Neural cell (in vitro differentiated cells): Measurements from ENCODE around the gene NADK2. TPM values are rescaled to one million over a fixed set of nuclear protein-coding genes. Genes with fewer than 3 reads are reported as not detected.

Source experiments
- H2AFZ ChIP-seq: fragments of 200-600, 300-800 bp; sonication (generic), shearing (Covaris generic); 2 replicates; pipeline ENCODE4 v1.6.0; 2014; ENCODE audit warnings: low read depth, mild to moderate bottlenecking, antibody characterized with exemption, low read length, moderate library complexity
- H3F3A ChIP-seq: fragments of 200-600 bp; shearing (Covaris generic); 2 replicates; pipeline ENCODE4 v1.6.1; 2016; ENCODE audit warnings: mild to moderate bottlenecking, moderate library complexity, mixed read lengths, antibody characterized with exemption, low read length; ENCODE audit not compliant: insufficient read depth, poor library complexity, severe bottlenecking
- H3K27ac ChIP-seq: fragments of 200-600, 300-800 bp; sonication (generic), shearing (Covaris generic); 2 replicates; pipeline ENCODE4 v1.5.1; 2014; ENCODE audit warnings: mild to moderate bottlenecking, low read length, moderate library complexity
- H3K27me3 ChIP-seq: fragments of 300-800, 200-600 bp; sonication (generic), shearing (Covaris generic); 2 replicates; pipeline ENCODE4 v1.6.0; 2014; ENCODE audit warnings: mild to moderate bottlenecking, low read depth, low read length, moderate library complexity; ENCODE audit not compliant: insufficient read depth
- H3K36me3 ChIP-seq: fragments of 300-800, 200-600 bp; sonication (generic), shearing (Covaris generic); 2 replicates; pipeline ENCODE4 v1.5.1; 2014; ENCODE audit warnings: mild to moderate bottlenecking, antibody characterized with exemption, low read length, moderate library complexity; ENCODE audit not compliant: insufficient read depth
- H3K4me2 ChIP-seq: fragments of 300-800, 200-600 bp; sonication (generic), shearing (Covaris generic); 2 replicates; pipeline ENCODE4 v1.6.0; 2014; ENCODE audit warnings: mild to moderate bottlenecking, low read length
- H3K4me3 ChIP-seq: fragments of 300-800, 200-600 bp; sonication (generic), shearing (Covaris generic); 2 replicates; pipeline ENCODE4 v1.5.1; 2014; ENCODE audit warnings: mild to moderate bottlenecking, low read length, moderate library complexity
- H3K79me2 ChIP-seq: fragments of 200-600 bp; shearing (Covaris generic); replicated peaks from 2 replicates; pipeline ENCODE4 v1.6.0; 2014; ENCODE audit warnings: mild to moderate bottlenecking, low read length, moderate library complexity; ENCODE audit not compliant: insufficient read depth
- H3K9ac ChIP-seq: fragments of 300-800, 200-600 bp; sonication (generic), shearing (Covaris generic); 2 replicates; pipeline ENCODE4 v1.6.1; 2016; ENCODE audit warnings: mild to moderate bottlenecking, low read length, mixed read lengths
- H3K9me2 ChIP-seq: fragments of 200-600 bp; shearing (Covaris generic); 2 replicates; pipeline ENCODE4 v1.6.1; 2016; ENCODE audit warnings: mild to moderate bottlenecking, low read length, mixed read lengths; ENCODE audit not compliant: insufficient read depth
- H3K9me3 ChIP-seq: fragments of 200-600, 300-800 bp; sonication (generic), shearing (Covaris generic); 2 replicates; pipeline ENCODE4 v1.6.1; 2016; ENCODE audit warnings: mild to moderate bottlenecking, mixed run types, low read length, moderate library complexity, mixed read lengths
- H4K20me1 ChIP-seq: fragments of 200-600 bp; shearing (Covaris generic); 2 replicates; pipeline ENCODE4 v1.6.1; 2016; ENCODE audit warnings: mild to moderate bottlenecking, mixed run types; ENCODE audit not compliant: insufficient read depth
- CTCF ChIP-seq: fragments of 450-650 bp; IDR thresholded peaks from 2 replicates; pipeline ENCODE4 v1.5.1; 2014; ENCODE audit warnings: antibody characterized with exemption, mild to moderate bottlenecking, moderate library complexity; ENCODE audit not compliant: poor library complexity, severe bottlenecking
- EP300 ChIP-seq: fragments of 450-650 bp; conservative IDR thresholded peaks from 2 replicates; pipeline ENCODE4 v1.6.1; 2014; ENCODE audit warnings: antibody characterized with exemption, mild to moderate bottlenecking, moderate library complexity; ENCODE audit not compliant: poor library complexity, severe bottlenecking
- EZH2 ChIP-seq: fragments of 200-600, 300-800 bp; shearing (Covaris generic), sonication (generic); IDR thresholded peaks from 2 replicates; pipeline ENCODE4 v1.6.1; 2014; ENCODE audit warnings: antibody characterized with exemption, low read length, borderline replicate concordance, mild to moderate bottlenecking; ENCODE audit not compliant: insufficient read depth, poor library complexity, severe bottlenecking
- MXI1 ChIP-seq: fragments of 450-650 bp; conservative IDR thresholded peaks from 2 replicates; pipeline ENCODE4 v1.6.1; 2014; ENCODE audit warnings: antibody characterized with exemption, mild to moderate bottlenecking; ENCODE audit not compliant: poor library complexity, severe bottlenecking
- POLR2AphosphoS5 ChIP-seq: IDR thresholded peaks from 2 replicates; pipeline ENCODE4 v1.6.1; 2012
- RAD21 ChIP-seq: fragments of 450-650 bp; conservative IDR thresholded peaks from 2 replicates; pipeline ENCODE4 v1.6.1; 2014; ENCODE audit warnings: antibody characterized with exemption, mild to moderate bottlenecking, moderate library complexity
- SMC3 ChIP-seq: fragments of 450-650 bp; conservative IDR thresholded peaks from 2 replicates; pipeline ENCODE4 v1.6.1; 2014; ENCODE audit warnings: antibody characterized with exemption, mild to moderate bottlenecking, moderate library complexity; ENCODE audit not compliant: poor library complexity
- TAF1 ChIP-seq: IDR thresholded peaks from 2 replicates; pipeline ENCODE4 v1.6.1; 2012; ENCODE audit warnings: low read depth
- polyA plus RNA-seq: library from polyadenylated mRNA; depleted of rRNA; stranded (reverse); fragments of >200 nt; gene quantifications from 2 replicates; pipeline ENCODE4 v1.2.3, GENCODE V29; 2014
- TF ChIP-seq, protein P1 (sequence below): IDR thresholded peaks from 2 replicates; pipeline ENCODE4 v1.6.1; 2012; ENCODE audit warnings: borderline replicate concordance

Gene NADK2
- polyA plus RNA-seq, 1 donor from 2014 or later = 66.8 TPM

GRCh38 chr5:36244076-36244475, 2.4 kb upstream of the NADK2 start:
- Histone ChIP-seq H3K4me2 (no peak overlapping the region), H3K79me2 (peaks cover 7% of the 10 kb centered on the region), H3K27me3 (no peaks in the 10 kb centered on the region), H3K9me2 (no peaks in the 10 kb centered on the region), H3K36me3 (no peaks in the 10 kb centered on the region), H2AFZ (no peak overlapping the region), H3K9ac (no peak overlapping the region), H3F3A (no peaks in the 10 kb centered on the region), H3K4me3 (no peak overlapping the region), H4K20me1 (no peaks in the 10 kb centered on the region), H3K9me3 (no peaks in the 10 kb centered on the region), H3K27ac (no peak overlapping the region)
- TF ChIP-seq EP300 (no peak), MXI1 (no peak), EZH2 (no peak), SMC3 (no peak), CTCF (no peak), RAD21 (no peak), TAF1 (no peak), POLR2AphosphoS5 (no peak)
- TF ChIP-seq, protein P1, sequence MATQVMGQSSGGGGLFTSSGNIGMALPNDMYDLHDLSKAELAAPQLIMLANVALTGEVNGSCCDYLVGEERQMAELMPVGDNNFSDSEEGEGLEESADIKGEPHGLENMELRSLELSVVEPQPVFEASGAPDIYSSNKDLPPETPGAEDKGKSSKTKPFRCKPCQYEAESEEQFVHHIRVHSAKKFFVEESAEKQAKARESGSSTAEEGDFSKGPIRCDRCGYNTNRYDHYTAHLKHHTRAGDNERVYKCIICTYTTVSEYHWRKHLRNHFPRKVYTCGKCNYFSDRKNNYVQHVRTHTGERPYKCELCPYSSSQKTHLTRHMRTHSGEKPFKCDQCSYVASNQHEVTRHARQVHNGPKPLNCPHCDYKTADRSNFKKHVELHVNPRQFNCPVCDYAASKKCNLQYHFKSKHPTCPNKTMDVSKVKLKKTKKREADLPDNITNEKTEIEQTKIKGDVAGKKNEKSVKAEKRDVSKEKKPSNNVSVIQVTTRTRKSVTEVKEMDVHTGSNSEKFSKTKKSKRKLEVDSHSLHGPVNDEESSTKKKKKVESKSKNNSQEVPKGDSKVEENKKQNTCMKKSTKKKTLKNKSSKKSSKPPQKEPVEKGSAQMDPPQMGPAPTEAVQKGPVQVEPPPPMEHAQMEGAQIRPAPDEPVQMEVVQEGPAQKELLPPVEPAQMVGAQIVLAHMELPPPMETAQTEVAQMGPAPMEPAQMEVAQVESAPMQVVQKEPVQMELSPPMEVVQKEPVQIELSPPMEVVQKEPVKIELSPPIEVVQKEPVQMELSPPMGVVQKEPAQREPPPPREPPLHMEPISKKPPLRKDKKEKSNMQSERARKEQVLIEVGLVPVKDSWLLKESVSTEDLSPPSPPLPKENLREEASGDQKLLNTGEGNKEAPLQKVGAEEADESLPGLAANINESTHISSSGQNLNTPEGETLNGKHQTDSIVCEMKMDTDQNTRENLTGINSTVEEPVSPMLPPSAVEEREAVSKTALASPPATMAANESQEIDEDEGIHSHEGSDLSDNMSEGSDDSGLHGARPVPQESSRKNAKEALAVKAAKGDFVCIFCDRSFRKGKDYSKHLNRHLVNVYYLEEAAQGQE = no peak

DNA sequence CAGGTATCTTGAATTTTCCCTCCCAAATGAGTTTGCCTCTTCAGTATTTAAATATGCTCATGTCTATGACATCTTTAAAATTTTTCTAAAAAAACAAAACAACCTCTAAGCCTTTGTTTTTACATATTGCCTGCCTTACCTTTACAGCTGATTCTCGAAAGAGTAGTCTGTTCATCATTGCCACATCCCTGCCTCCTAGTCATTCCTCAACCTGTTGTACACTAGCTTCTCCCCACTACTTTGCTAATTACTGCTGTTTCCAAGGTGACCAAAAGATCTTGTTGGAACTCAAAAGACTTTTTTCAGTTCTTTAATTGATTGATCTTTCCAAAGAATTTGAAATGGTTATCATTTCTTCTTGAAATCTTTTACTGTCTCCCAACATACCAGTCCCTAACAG, 1.9 kb upstream of the NADK2 start:
- Histone ChIP-seq H2AFZ (no peak overlapping the region), H3K9me3 (no peaks in the 10 kb centered on the region), H3K36me3 (no peaks in the 10 kb centered on the region), H3K4me3 (no peak overlapping the region), H3K4me2 (no peak overlapping the region), H3K9ac (no peak overlapping the region), H3K79me2 (peaks cover 11% of the 10 kb centered on the region), H3F3A (no peaks in the 10 kb centered on the region), H3K9me2 (no peaks in the 10 kb centered on the region), H3K27me3 (no peaks in the 10 kb centered on the region), H4K20me1 (no peaks in the 10 kb centered on the region), H3K27ac (no peak overlapping the region)
- no peak for TF ChIP-seq POLR2AphosphoS5
